Tibial nerve (tissue), 4 donors: Measurements from ENCODE around the gene RPS29.

Source experiments
- CTCF ChIP-seq, 5 experiments: fragments of 200-600 bp in 3 of 5; fragments of 450-650 bp in 2 of 5; sonication (generic) in 3 of 5; IDR thresholded peaks; one replicate each; pipeline ENCODE4 v1.5.1; 2016 to 2019; ENCODE audit warnings: antibody characterized with exemption in 5 of 5, mild to moderate bottlenecking in 3 of 5, moderate library complexity in 2 of 5
- EP300 ChIP-seq, 2 donors: sonication (generic); formaldehyde crosslinking; IDR thresholded peaks; one replicate each; pipeline ENCODE4 v1.6.1; 2017; ENCODE audit warnings: antibody characterized with exemption in 2 of 2, mild to moderate bottlenecking in 1 of 2
- POLR2A ChIP-seq, 2 donors: fragments of 450-650 bp; IDR thresholded peaks; one replicate each; pipeline ENCODE4 v1.6.1; 2017; ENCODE audit warnings: antibody characterized with exemption in 2 of 2, mild to moderate bottlenecking in 2 of 2, moderate library complexity in 2 of 2

- TF ChIP-seq CTCF (IDR thresholded peaks at IDR 0.05) = no peak
- TF ChIP-seq POLR2A (IDR thresholded peaks at IDR 0.05) = no peak
- no peak for TF ChIP-seq EP300 (IDR thresholded peaks at IDR 0.05)
These were observed 6.8 kb upstream of the RPS29 start for GRCh38 chr14:49593016-49593415.
